Epithelial cell of proximal tubule (primary cell): ENCODE measurements around the gene MROH7. TPM values are rescaled to one million over a fixed set of nuclear protein-coding genes. Genes with fewer than 3 reads are reported as not detected.

ENCODE experiments used
- DNase-seq: peaks from one replicate; pipeline ENCODE4 v3.0.0-alpha.2; 2011; ENCODE audit warnings: low read depth
- H3K4me3 ChIP-seq: 2 replicates; pipeline ENCODE4 v1.5.1; 2011; ENCODE audit warnings: low read depth, mild to moderate bottlenecking, low read length
- CTCF ChIP-seq: conservative IDR thresholded peaks from 2 replicates; pipeline ENCODE4 v1.5.1; 2012; ENCODE audit warnings: low read depth, mild to moderate bottlenecking, low read length
- total RNA-seq: library from RNA; depleted of rRNA; stranded (reverse); fragments of >200 nt; gene quantifications from 2 replicates; pipeline ENCODE4 v1.2.3, GENCODE V29; 2015

MROH7 gene
- total RNA-seq, 1 donor from 2014 or later: not detected

- no peak for TF ChIP-seq CTCF
- no peak for DNase-seq
- no peak overlapping the region for H3K4me3 ChIP-seq
These were observed 26.2 kb downstream of the MROH7 start for GRCh38 chr1:54667797-54668196.

GRCh38 chr1:54668567-54668966 is 27.0 kb downstream of the MROH7 start:
- no peak for TF ChIP-seq CTCF
- H3K4me3 ChIP-seq: no peak overlapping the region
- DNase-seq: no peak

DNA sequence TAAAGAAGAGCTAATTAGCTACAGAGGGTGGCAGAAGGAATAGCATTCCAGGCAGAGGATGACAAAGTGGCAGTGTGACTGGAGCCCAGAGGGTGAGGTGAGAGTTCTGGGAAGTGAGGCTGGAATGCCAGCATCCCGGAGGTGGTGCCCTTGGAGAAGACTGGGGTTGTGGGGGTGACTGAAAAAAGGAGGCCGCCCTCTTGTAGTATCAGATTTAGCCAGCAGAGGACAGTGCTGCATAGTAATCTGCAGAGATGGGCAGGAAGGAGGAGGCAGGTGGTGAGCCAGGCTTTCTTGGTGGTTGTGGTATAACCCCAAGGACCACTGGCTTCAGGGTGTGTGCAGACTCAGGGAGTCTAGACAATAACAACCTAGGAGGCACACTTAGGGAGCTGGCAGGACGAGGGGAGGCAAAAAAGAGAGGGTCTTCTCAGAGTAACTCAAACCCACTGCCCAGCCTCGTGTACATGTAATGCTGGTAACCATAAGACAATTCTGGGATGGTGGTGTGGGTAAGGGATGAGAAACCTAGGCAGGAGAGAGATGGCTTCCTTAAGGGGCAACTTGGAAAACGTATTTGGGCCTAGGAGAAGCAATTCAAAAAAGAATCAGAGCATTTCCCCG is 30.5 kb downstream of the MROH7 start:
- DNase-seq: no peak
- H3K4me3 ChIP-seq: no peak overlapping the region
- peak; percentile 90 for TF ChIP-seq CTCF

GRCh38 chr1:54678776-54679643 is 37.4 kb downstream of the MROH7 start:
- no peak overlapping the region for H3K4me3 ChIP-seq
- TF ChIP-seq CTCF: no peak
- no peak for DNase-seq

DNA sequence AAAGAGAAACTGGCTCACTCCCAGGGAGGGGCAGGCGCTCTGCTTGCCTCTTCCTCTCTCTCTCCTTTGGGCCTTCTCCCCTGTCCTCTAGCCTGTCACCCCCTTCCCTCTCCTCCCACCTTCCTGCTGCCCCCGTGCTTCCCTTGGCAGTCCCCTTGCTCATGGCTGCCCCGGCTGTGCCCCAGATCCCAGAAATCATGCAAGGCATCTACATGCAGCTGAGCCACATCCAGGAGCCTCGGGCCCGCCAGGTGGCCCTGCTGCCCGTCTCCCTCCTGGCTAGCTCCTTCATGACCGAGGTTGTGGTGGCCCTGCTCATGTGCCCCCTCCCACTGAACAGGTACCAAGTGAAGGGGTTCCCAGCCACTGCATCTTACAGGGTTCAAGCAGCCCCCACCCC is 38.1 kb downstream of the MROH7 start:
- DNase-seq: no peak
- no peak for TF ChIP-seq CTCF
- H3K4me3 ChIP-seq: no peak overlapping the region

DNA sequence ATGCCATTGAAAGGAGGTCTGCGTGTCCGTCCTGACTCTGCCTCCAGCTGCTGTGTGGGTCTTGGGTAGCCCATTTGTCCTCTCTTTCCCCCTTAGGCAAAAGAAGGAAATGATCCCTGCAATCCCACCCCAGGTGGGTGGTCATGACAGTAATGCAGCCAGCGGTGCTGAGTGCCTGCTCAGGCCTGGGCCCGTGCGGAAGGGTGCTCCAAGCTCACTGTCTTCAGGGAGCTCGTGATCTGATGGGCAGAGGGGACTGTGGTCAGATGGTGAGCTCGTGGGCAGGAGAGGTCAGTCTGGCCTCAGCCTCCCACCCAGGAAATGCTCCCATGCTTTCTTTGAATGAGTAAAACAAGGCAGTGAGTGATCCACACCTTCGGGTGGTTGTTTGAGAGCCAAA is 38.8 kb downstream of the MROH7 start:
- H3K4me3 ChIP-seq: no peak overlapping the region
- no peak for DNase-seq
- TF ChIP-seq CTCF: no peak
